Cardiac fibroblast (primary cell): ENCODE measurements around the gene P2RY6.
A peak's percentile ranks its signal among the peaks of the same experiment; 100 is the strongest.

ENCODE experiments used
- DNase-seq, 2 donors: peaks; one replicate each; pipeline versions ENCODE4 v3.0.0 to v3.0.0-alpha.2; 2010; ENCODE audit warnings: low read depth in 2 of 2
- H3K4me3 ChIP-seq, 2 donors: replicated peaks in 1 of 2; 1 replicate in 1 of 2; 2 replicates in 1 of 2; pipeline ENCODE4 v1.5.1; 2011; ENCODE audit warnings: low read depth in 2 of 2, low read length in 2 of 2, mild to moderate bottlenecking in 2 of 2, moderate library complexity in 1 of 2
- TF ChIP-seq, protein P1 (sequence below): IDR thresholded peaks from one replicate; pipeline ENCODE4 v1.5.1; 2011; ENCODE audit warnings: low read depth, mild to moderate bottlenecking, low read length, inconsistent platforms

P2RY6 gene

DNA sequence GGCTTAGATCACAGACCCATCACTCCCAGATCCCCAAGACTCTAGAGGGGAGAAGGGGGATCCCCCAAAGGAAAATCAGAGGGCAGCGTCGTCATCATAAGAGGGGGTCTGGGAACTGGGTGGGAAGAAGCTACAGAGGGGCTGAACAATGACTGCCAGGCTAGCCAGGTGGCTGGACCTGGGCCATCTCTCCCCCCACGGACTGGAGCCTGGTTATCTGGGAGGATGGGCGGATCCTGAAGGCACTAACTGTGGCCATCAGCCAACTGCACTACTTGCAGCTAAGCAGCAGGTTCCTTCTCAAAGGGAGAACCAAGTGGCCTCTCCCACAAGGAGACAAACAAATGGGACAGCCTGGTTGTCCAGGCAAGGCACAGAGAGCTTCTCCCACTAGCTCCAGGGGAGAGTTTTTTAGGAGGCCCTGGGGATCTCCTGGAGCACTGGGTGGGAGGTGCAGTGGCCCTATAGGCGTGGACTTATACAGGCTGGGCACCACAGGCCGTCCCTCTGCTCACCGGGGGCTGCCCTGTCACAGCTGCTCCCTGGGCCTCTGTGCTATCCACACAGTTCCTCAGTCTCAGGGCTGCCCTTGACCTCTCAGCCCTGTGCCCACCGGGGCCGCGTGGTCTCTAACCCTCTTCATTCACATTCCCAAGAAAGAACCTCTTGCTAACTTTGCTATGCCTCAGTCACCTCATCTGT, 15.4 kb downstream of the P2RY6 start:
- TF ChIP-seq, protein P1, sequence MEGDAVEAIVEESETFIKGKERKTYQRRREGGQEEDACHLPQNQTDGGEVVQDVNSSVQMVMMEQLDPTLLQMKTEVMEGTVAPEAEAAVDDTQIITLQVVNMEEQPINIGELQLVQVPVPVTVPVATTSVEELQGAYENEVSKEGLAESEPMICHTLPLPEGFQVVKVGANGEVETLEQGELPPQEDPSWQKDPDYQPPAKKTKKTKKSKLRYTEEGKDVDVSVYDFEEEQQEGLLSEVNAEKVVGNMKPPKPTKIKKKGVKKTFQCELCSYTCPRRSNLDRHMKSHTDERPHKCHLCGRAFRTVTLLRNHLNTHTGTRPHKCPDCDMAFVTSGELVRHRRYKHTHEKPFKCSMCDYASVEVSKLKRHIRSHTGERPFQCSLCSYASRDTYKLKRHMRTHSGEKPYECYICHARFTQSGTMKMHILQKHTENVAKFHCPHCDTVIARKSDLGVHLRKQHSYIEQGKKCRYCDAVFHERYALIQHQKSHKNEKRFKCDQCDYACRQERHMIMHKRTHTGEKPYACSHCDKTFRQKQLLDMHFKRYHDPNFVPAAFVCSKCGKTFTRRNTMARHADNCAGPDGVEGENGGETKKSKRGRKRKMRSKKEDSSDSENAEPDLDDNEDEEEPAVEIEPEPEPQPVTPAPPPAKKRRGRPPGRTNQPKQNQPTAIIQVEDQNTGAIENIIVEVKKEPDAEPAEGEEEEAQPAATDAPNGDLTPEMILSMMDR: no peak
- H3K4me3 ChIP-seq: no peak overlapping the region
- DNase-seq: peak in 1 of 2 donors; percentile 24

GRCh38 chr11:73288192-73288872, 16.2 kb downstream of the P2RY6 start:
- no peak for DNase-seq
- no peak overlapping the region for H3K4me3 ChIP-seq
- TF ChIP-seq, protein P1: no peak

GRCh38 chr11:73288873-73289707, 17.0 kb downstream of the P2RY6 start:
- peak; percentile 81 to 88 for DNase-seq
- TF ChIP-seq, protein P1: peak; percentile 98
- peak overlapping the region in 1 of 2 donors; percentile 10 for H3K4me3 ChIP-seq

DNA sequence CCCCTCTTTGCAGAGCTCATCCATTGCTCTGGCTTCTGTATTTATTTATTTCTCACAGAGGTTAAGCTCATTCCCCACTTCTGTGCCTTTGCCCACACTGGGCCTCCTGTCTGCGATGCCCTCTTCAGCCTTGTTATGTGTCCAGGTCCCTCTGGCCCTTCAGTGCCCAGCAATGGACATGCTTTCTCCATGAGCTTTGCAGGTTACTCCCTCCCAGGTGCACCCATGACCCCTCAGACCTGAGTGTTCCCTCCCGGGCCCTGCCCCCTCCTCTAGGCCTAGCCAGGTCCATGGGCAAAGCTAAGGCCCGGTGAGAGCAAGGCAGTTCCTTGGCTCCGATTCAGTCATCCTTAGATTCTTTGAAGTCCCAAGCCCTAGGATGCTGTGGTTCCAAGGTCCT, 18.4 kb downstream of the P2RY6 start:
- no peak overlapping the region for H3K4me3 ChIP-seq
- DNase-seq: no peak
- TF ChIP-seq, protein P1: no peak

DNA sequence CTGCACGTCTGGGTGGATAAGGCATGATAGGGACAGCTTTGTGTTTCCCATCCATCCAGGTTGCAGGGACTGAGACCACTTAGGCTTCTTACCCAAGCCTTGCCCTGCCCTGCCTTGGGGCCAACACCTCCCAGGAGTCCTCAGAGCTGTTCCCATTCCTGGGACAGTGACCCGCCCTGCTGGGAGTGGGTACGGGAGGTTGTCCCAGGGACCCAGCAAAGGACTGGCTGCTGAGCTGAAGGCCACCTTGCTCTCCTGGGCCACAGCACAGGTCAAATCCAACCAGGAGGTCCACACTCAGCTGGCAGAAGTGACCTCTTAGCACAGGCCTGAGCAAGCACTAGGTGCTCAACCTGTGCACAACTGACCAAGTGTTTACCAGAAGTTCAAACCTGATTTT, 19.1 kb downstream of the P2RY6 start:
- no peak overlapping the region for H3K4me3 ChIP-seq
- DNase-seq: no peak
- TF ChIP-seq, protein P1: no peak

GRCh38 chr11:73291781-73292524, 19.8 kb downstream of the P2RY6 start:
- no peak overlapping the region for H3K4me3 ChIP-seq
- no peak for DNase-seq
- TF ChIP-seq, protein P1: no peak
